ENCODE measurements around the gene SMG6.

SMG6 gene

DNA sequence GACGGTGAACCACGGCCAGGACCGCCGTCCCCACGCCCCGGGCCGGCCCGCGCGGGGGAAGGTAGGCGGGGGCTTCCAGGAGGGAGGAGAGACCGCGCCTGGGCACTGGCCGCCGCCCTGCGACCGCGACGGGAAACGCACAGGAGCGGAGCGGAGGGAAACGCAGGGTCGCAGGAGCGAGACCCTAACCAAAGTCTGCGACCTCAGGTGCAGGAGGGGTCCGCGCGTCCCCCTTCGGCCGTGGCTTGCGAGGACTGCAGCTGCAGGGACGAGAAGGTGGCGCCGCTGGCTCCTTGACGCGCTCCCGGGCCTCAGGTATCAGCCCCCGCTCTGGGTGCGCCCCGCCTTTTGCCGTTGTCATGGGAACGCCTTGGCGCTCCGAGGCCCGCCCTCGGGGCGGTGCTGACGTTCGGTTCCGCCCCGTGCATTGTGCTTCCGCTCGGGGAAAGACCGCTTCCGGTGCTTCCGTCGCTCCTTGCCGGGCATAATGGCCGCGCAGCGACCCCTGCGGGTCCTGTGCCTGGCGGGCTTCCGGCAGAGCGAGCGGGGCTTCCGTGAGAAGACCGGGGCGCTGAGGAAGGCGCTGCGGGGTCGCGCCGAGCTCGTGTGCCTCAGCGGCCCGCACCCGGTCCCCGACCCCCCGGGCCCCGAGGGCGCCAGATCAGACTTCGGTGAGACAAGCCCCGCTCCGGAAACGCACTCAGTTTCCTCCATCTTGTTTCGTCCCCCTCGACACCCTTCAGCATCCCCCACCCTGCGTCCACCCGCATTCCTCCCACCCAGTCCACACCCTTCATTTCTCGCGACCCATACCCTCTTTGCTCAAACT lies 261.8 kb downstream of the SMG6 start, which contains the start of gene OVCA2:
TSS of gene OVCA2 (plus strand) at position 462 of the 829 bp plus-strand sequence. CDS start at position 488, 26 bp downstream.
- DNase-seq = peak; percentile 95 to 98

DNA sequence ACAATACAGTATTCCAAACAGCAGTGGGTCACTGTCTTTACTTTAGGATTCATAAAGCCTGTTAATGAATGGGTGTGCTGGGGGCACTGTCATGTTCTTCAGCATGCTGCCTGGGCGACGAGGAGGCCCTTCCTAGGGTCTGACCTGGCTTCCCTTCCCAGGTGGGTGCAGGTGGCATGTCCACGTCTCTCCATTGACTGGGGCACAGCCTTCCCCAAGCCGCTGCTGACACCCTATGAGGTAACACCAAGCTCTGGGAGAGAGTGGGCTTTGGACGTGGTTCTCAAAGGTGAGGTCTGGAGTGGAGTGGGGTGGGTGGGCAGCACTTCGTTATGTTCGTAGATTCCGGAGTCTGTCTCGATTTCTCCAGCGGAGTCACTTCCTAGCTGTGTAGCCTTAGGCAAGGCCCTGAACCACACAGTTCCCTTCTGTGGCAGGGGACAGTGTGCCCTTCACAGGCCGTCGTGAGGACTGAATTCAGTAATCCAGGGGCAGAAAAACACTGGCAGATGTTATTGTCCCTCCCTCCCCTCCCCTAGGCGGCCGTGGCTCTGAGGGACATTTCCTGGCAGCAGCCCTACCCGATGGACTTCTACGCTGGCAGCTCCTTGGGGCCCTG lies 262.5 kb downstream of the SMG6 start:
- DNase-seq = no peak

DNA sequence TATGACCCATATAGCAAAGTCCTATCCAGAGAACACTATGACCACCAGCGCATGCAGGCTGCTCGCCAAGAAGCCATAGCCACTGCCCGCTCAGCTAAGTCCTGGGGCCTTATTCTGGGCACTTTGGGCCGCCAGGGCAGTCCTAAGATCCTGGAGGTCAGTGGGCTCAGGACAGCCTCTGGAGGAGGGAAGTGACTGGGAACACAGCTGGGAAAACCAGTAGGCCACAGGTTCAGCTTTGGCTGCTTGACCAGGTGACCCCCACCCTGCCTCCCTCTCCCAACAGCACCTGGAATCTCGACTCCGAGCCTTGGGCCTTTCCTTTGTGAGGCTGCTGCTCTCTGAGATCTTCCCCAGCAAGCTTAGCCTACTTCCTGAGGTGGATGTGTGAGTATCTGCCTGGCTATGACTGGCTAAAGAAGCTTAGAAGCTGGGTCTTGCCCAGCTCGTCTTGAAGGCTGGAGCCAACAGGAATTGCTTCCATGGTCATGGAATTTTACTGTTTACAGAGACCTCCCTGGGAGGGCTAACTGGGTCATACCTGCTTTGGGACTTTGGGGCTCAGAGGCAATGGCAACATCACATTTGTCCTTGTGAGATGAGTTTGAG lies 263.3 kb downstream of the SMG6 start:
- no peak for DNase-seq

DNA sequence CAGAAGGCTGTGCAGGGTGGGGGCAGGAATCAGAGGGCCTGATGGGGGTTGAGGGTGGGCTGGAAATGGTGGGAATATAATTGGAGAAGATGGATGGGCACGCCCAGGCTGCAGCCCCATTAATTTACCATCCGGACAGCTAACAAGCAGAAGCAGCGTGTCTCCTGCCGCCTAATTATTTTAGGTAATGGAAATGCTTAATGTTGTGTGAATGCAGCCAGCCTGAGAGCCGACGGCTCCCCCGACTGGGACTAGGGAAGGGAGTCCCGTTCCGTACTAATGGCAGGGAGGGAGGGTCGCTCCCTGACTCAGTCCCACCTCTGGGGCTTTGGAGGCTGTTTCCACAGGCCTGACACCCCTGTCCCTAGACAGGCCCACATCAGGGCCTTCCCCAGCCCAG lies 266.4 kb downstream of the SMG6 start:
- DNase-seq = no peak

DNA sequence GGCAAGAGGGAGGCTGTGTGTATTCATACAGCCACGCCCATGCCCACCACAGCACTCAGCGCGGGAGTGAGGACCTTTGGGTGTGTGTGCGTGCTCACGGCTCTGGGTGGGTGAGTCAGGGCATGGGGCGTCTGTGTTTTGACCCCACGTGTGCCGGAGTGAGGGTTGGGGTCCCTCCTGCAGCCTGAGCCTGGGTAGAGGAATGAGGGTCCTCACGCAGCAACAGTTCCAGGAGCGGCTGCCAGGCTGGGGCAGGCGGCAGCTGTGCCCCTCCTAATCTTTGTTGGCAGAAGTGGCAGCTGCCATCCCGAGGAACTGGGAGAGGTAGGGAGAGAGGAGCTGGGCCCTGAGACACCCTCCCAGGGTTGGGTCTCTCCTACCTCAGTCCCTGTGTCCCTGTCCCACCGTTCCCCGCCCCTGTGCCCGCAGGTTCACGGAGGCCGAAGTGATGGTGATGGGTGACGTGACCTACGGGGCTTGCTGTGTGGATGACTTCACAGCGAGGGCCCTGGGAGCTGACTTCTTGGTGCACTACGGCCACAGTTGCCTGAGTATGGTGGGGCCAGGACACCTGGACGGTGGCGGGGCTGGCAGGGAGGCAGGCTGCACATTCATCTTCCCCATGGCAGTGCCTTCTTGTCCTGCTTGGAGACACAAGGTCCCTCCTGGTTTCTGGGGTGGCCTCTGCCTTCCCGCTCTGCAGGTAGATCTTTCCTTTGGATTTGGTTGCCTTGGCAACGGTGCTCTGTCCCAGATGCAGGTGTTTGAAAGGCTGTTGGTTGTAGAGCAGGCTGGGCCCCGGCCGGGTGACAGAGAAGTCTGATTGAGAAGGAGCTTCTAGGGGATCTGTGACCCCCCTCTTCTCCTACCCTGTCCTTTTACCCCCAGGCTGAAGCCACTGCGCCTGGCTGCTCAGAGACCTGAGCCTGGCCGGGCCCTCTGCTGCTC lies 267.8 kb downstream of the SMG6 start:
- no peak for DNase-seq

DNA sequence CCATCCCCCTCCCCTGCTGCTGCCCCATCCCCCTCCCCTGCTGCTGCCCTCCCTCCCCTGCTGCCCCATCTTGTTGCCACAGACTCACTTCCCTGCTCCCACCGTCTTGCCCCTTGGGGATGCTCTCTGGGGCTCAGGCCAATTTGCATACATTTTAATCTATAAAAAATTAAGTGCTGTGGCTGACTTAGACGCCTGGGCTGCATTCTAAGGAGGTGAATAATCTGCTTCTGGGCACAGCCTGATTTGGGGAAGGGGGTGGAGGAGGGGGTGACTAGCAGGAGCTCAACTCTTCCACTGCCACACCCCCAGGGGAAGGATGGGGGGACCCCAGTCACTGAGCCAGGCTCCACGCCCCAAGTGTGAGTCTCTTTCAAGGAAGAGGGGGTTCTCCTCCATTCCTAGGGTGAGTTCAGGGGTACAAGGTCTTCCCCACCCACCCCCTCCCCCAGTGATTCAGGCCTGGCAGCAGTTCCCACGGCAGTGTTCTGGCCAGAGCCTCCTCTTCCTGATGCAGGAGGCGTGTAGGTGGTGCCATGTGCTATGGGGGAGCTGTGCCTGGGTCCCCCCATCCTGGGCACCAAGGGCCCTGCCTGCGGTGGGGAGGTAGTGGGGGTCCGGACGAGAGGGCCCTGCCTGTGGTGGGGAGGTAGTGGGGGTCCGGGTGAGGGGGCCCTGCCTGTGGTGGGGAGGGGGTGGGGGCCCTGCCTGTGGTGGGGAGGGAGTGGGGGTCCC lies 268.6 kb downstream of the SMG6 start:
- DNase-seq = no peak

DNA sequence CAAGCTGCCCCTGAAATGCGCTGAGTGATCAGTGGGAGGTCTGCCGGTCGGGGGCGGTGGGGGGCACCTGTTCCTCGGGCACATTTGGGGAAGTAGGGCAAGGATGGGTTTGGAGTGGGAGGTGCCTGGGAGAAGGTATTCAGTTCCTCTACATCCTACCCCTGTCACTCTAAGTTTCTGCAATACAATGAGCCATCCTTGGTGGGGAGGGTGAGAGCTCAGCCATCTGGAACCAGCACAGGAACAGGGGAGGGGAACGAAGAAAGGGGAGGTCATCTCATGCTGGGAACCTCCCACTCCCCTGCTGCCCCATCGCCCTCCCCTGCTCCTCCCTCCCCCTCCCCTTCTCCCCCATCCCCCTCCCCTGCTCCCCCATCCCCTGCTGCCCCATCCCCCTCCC lies 269.4 kb downstream of the SMG6 start:
- DNase-seq = no peak

DNA sequence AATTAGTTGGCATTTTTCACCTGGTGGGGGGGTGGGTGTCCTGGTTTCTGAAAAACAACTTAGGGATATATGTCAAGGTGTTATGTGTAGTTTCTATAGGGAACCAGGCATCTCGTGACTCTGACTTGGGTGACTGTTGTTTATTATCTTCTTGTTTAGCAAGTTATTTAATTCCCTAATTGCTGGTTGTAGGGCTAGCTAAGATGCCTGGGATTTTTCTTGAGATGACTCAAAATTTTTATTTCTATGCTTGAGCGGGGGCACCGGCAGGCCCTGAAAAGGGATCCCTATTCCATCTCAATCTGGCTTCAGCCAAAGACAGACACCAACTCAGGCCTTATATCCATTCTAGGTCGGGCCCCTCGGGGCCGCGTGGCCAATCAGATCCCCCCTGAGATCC lies 270.4 kb downstream of the SMG6 start:
- no peak for DNase-seq

DNA sequence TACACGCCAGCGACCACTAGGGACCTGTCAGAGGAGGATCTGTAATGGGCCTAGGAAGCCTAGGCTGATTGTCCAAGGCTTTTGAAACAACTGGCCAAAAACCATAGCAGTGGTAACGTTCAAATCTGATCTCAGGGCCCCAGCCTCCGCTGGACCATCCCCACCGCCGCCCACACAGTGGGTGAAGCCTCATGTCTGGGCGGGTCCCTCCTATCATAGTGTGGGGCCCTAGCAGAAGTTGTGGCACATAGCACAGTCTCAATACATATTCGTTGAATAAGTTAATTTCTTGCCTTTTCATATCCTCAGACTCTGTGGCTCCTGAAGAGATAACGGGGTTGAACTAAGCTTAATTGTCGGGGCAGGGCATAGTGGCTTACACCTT lies 272.8 kb downstream of the SMG6 start:
- DNase-seq = no peak

DNA sequence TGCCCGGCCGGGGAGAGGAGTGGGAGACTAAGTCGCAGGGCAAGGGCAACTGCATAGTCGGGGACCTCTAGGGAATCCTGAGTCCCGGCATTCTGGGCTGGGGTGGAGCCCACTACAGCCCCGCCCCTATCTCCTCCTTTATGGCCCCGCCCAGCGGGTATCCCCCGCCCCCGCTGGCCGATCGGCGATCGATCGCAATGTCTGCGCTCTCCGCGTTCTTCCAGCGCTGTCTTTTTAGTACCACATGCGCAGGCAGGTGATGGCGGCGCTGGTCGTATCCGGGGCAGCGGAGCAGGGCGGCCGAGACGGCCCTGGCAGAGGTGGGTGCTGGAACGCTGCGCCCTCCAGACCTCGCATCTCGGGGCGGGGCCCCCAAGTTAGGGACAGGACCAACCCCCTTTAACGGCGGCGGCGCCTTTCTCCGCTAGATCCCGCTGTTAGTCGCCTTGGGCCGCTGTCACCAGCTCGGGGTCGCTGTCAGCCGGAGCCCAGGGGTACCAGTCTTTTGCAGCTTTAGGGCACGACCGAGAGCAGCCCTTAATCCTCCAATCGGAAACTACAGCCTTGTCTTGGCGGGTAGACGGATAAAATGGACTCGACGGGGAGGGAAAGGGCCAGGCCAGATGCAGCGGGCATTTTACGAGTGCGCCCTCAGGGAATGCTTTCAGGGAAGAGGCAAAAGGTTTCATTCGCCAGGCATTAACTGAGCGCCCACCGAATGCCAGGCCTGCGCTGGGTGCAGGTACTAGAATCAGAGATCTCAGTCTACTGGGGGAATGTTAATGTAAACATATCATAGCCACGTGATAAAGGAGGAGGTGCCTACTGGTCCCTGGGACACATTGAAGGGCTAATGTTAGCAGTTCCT lies 273.4 kb downstream of the SMG6 start, which contains the start of gene DPH1:
TSS of gene DPH1 (plus strand) at position 243 of the 868 bp plus-strand sequence. CDS start at position 260, 17 bp downstream.
- DNase-seq = peak; percentile 82 to 90

DNA sequence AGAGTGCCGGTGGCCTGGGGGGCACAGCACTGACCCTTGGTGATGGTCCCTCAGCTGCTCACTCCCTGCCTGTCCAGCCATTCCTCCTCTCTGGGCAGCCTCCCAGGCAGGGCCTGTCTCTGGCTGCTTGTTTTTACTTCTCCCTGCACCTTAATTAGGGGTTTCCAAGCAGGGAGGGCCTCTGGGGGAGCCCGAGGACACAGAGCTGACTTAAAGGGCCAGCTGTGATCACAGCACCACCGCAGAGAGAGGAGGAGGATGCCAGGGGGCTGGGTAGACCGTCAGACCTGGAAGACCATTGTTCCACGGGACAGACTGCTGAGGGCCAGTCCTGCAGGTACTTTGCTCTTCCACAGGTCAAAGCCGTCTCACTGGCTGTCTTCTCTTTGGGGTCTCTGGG lies 274.8 kb downstream of the SMG6 start:
- no peak for DNase-seq

DNA sequence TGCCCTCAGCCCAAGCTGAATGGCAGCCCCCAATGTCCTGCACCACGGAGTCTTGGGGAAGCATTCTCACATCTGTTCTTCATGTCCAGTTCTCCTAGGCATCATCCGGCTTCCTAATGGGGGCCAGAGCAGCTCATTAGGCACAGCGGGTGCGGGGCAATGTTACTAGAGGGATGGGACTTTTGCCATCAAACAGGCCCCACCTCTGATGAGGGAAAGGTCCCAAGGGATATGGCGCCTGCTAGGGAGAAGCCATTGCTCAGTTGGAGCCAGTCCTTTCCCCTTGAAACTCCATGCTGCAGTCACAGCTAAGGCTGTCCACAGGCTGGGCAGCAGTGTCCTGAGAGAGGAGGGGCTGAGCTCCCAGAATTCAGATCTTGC lies 275.4 kb downstream of the SMG6 start:
- DNase-seq = no peak

DNA sequence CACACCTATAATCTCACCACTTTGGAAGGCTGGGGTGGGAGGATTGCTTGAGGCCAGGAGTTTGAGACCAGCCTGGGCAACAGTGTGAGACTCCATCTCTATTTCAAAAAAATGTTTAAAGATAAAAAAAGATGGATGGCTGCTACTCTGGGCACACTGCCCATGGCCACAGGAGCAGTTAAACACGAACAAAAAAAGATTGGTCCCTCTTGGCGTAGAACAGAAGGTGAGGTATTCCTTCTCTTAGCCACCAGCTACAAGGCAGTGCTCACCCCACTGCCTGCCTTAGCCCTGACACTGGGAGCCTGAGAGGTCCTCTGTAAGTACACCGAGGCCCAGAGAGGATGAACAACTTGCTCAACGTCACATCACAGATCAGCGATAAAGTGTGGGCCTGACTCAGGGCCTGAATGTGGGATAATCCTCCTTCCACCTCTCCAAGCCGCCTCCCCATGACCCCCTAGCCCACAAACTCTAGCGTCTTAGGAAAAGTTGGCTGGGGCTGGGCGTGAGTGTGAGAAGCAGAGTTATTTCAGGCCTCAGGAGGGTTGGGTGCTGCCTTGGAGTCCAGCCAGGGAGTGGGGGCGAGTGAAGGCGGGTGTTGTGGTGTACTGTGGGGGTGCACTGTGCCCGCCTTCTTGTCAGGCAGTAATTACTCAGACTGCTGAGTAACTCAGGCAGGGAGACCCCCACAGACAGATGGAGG lies 275.9 kb downstream of the SMG6 start:
- DNase-seq = no peak

DNA sequence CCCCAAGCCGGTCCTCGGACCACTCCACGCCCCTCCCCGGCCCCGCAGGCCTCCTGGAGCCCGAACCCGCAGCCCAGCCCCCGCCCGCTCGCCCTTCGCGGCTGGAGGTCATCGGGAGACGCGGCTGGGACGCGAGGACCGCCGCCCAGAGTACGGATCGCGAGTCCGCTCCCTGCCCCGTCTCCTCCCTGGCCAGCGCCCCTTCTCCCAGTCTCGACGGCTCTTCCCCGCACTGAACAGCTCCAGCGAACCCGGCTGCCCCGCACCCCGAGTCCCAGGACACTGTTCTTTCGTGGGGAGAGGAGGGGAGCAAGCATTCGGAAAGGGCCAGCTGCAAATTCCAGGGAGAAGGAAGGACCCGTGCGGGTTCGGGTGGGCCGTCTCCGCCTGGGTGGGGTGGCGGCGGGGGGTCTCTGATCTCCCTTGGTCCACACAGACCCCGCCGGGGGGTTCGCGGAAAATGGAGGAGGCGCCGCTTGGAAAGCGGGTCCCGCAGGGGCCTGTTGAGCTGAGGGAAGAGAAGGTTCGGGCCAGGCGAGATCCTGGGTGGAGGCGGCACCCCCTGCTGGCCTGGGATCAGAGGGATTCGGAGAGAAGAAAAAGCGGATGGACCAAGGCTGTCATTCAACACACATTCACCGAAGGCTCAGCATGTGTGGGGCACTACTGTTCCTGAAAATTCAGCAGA lies 277.8 kb downstream of the SMG6 start:
- DNase-seq = peak in 1 of 2 donors; percentile 29

DNA sequence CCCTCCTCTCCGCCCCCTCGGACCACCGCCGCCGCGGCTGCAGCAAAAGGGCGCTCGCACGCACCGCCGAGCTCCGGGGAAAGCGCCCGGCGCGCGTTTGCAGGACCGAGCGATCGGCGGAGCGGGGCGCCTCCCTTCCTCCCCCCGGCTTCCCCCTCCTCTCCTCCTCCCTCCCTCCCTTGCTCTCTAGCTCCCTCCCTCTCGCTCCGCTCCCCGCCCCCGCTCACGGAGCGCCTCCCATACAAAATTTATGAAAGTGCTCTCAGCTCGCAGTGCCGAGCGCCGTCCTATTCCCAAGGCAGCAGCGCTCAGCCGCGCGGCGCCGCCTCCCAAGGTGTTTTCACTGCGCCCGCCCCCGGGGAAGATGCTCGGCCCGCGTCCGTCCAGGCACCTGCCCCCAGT lies 278.4 kb downstream of the SMG6 start, which contains the start of gene RTN4RL1:
TSS of gene RTN4RL1 (minus strand) at position 115 of the 402 bp plus-strand sequence. CDS start 469 bp downstream, outside the sequence.
- DNase-seq = peak; percentile 68 to 85

DNA sequence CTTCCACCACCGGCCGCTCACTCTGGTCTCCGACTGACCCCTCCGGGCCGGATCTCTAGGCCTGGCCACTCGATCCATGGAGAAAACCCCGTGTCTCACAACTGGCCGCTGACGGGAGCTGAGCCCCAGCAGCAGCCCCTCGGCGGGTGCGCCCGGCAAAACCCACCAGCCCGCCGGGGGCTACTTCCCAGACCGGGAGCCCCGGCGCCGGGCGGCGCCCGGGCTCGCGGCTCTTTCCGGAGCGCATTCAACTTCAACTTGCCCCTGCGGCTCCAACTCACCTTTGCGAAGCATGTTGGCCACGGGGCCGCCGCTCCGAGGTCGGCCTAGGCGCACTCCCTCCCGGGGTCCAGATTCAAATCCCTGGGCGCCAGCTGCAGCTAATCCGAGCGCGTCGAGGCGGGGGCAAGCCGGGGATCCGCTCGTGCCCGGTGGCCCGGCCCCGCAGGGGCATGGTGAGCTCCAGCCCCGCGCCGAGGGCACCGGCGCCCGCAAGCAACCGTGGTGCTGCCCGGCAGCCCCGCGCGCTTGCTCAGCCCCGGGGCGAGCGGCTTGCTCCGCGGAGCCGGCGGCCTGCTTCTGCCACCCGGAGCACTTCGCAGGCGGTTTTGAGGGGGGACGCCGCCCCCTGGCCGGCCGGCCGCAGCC lies 278.9 kb downstream of the SMG6 start:
- DNase-seq = no peak

DNA sequence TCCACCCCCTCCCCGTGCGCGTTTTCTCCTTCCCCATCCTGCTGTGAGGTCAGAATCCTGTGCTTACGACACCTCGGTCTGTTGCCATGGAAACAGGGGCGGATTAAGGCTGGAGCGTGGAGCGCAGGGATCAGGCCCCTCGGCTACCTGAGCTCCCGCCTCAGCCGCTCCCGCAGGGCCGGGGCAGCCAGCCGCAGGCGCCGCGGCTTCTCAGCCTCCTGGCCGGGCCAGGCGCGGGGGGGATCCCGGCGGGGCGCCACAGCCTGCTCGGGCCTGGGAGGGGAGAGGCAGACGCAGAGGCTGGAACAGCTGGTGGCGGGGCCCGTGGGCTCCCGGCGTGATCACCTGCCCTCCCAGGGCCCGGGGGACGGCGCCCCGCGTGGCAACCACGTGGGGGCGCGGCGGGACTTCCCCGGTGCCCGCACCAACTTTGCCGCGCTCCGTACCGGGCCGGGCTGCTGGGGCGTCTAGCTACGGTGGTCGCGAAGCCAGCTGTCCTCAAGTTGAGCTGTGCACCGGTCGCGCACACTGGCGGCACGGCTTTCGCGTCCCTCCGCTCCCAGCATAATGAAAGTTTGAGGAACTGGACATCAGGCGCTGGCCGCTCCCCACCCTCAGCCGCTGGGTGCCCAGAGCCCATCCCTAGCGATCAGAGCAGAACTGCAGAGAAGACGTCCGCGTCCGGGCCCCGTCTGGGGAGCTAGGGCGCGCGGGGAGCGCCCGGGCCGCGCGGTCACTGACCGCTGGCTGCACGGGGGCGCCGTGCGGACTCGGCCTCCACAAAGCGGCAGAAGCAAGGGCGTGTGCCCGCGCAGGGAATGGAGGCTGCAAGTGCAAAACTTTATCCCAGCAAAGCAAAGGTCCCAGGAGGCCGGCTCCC lies 279.7 kb downstream of the SMG6 start:
- DNase-seq = peak; percentile 60 to 61

DNA sequence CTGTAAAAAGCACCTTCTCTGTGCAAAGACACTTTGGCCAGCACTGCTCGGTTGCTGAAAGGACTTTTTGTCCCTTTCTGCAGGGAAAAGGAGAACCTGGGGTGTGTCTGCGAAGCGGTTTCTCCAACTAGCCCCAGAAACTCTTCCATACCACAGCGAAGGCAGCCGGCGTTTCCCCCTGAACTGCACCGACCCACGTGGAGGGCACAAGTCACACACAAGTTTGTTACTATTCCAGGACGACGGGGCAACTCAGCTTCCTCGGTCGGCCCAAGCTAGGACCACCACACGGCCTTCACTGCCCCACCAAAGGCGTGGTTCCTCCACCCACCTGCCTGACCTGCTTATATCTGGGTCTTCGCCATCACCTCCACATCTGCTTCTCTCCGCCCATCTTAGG lies 280.3 kb downstream of the SMG6 start:
- no peak for DNase-seq

Measured in CD4-positive, alpha-beta T cell treated with Interferon alpha-2 for 1 hour (primary cell).